ENCODE measurements around the gene GAR1.
"Not testable (repeated sequence)": the region's sequence is repeated elsewhere in the genome, so short reads cannot be mapped to it uniquely, and the experiment has no call there.

The GAR1 gene

GRCh38 chr4:109847896-109848442 is 32.4 kb downstream of the GAR1 start, which contains the start of gene LRIT3:
Gene LRIT3 (plus strand): TSS chr4:109848107. CDS start chr4:109848202, 95 bp downstream.
- no peak for DNase-seq

DNA sequence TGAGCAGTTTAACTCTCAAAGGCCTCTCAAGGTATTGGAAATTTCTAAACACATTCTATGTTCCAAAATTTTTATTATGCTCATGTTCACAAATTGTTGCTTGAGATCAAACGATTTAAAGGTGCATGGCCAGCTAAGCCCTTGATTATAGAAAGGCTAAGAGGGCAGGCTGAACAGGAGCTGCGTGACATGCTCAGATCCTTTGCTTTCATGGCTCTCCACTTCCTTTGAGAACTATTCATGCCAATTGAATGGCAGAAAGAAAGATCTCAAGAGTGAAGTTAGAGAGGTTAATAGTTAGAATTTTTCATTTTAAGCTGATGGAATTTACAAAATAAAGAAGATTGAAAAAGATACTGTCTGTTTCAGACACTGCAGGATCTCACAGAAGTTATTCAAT is 32.9 kb downstream of the GAR1 start:
- DNase-seq: no peak

- DNase-seq: no peak
Measured at GRCh38 chr4:109850601-109851000, 35.0 kb downstream of the GAR1 start.

DNA sequence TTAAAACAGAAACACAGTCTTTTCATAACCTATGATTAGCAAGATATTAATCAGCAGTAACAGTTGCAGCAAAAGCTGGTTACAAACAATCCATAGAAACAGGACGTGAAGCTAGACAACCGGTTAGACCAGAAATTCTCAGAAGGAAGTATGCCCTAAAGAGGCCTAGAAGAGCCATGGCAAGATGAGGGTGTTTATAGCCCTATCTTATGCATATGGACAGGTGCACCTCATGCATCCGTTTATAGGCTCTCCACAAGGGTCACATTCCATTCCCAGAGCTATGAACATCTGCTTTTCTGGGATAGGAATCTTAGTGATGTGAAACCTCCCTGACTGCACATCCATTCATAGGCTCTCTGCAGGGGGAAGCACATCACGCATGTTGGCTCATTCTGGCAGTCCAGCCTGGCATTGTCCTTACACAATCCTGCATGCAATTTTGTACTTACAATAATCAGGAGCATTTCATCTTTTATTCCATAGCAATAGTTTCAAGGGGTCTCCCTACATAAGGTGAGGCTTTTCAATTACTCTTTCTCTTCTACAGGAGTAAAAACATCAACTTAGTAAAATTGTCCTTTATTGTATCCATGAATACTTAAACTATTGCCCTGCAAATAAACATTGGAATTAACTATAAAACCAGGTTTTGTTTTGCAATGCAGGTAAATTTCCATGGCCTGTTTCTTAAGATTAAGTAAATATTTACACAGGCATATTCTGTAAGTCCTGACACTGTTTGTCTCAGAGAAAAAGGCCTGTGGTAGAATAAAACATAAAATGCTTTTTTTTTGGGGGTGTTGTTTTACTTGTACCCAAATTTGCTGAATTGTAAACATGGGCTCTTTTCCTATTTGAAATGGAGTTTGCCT is 44.1 kb downstream of the GAR1 start:
- not testable (repeated sequence) for DNase-seq

DNA sequence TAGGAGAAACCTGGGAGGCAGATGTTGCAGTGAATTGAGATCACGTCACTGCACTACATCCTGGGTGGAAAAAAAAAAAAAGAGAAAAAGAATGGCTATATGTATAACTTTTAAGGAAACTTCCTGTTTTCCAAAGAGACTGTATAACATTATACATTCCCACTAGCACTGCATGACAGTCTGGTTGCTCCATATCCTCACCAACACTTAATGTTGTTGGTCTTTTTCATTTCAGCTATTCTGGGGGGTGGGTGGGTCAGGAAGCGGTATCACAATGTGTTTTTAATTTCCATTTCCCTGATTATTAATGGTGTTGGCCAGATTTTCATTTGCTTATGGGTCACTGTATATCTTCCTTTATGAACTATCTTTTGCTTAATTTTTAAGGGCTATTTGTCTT is 45.7 kb downstream of the GAR1 start:
- DNase-seq: no peak

GRCh38 chr4:109861916-109862511 is 46.5 kb downstream of the GAR1 start:
- DNase-seq: no peak

DNA sequence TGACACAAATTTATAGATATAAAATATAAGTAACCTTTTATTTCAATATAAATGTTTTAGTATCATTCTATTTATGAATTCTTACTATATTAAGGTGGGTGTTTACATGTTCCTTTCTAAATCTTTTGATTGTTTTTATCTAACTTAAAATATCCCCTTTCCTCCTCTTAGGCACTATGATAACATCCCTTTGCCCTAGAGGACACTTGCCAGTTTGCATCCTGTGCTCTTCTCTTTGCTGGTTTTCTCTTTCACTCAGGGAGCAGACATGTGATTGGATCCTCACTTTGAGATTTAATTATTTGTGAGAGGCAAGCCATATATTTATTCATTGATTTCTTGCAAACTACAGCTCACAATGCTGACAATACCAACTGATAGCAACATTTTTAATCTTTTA is 48.6 kb downstream of the GAR1 start:
- DNase-seq: no peak

GRCh38 chr4:109870061-109870460 is 54.5 kb downstream of the GAR1 start:
- no peak for DNase-seq

GRCh38 chr4:109872065-109872464 is 56.5 kb downstream of the GAR1 start:
- DNase-seq: no peak

GRCh38 chr4:109872950-109873656 is 57.5 kb downstream of the GAR1 start:
- DNase-seq: no peak

GRCh38 chr4:109873791-109874514 is 58.4 kb downstream of the GAR1 start:
- no peak for DNase-seq

All from stimulated activated naive CD4-positive, alpha-beta T cell treated with Interleukin-2 at 50 U/mL for 16 hours (primary cell).